Peyer's patch (tissue), 4 donors: ENCODE measurements around the gene TMEM271.

Experiments used
- CTCF ChIP-seq, 6 experiments: fragments of 450-650 bp in 4 of 6; fragments of 200-600 bp in 2 of 6; sonication (generic) in 1 of 6; IDR thresholded peaks; one replicate each; pipeline ENCODE4 v1.5.1; 2017 to 2019; ENCODE audit warnings: antibody characterized with exemption in 6 of 6, mild to moderate bottlenecking in 3 of 6, moderate library complexity in 1 of 6
- POLR2A ChIP-seq, 2 donors: fragments of 450-650 bp; IDR thresholded peaks; one replicate each; pipeline ENCODE4 v1.5.1; 2017; ENCODE audit warnings: antibody characterized with exemption in 2 of 2, mild to moderate bottlenecking in 2 of 2, moderate library complexity in 2 of 2

GRCh38 chr4:531076-531475, 45.0 kb downstream of the TMEM271 start:
- TF ChIP-seq CTCF (IDR thresholded peaks at IDR 0.05) (no peak), POLR2A (IDR thresholded peaks at IDR 0.05) (no peak)
